Measurements from ENCODE around the gene AMPD2. TPM values are rescaled to one million over a fixed set of nuclear protein-coding genes. Genes with fewer than 3 reads are reported as not detected.

Gene AMPD2
- total RNA-seq, 4 donors from 2014 or later: 48.3 to 158 (median 110) TPM

DNA sequence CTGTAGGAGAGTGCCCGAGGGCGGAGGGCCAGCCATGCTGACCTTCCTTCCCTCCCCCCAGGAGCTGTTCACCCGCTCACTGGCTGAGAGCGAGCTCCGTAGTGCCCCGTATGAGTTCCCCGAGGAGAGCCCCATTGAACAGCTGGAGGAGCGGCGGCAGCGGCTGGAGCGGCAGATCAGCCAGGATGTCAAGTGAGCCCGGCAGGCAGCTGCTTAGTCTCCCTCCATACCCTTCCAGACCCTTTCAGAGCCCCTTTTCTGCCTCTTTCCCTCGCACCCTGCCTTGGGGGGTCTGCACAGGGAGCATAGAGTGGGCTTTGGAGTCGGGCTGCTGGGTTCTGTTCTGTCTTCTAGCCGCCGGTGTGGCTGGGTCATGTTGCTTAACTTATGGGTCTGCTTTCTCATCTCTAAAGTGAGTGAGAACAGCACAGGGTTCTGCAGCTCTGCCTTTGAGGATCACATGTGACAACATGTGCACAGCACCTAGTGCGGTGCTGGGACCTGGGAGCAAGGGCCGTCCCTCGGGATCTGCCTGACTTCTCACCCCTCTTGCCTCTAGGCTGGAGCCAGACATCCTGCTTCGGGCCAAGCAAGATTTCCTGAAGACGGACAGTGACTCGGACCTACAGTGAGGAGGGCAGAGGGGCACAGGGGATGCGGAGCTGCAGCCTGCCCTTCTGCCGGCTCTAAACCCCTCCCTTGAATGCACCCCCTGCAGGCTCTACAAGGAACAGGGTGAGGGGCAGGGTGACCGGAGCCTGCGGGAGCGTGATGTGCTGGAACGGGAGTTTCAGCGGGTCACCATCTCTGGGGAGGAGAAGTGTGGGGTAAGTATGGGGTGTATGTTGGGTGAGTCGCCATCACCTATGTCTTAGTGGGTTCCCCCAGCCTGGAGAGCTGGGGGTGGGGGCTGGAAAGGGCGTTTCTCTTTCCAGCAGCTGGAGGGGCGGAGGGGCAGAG, 6.2 kb downstream of the AMPD2 start:
- Histone ChIP-seq H3K27ac (no peak overlapping the region), H3K4me1 (peaks cover 0 to 42% (median 15%) of the 10 kb centered on the region in 4 donors), H3K27me3 (no peaks in the 10 kb centered on the region), H3K4me3 (no peak overlapping the region), H3K9me3 (no peaks in the 10 kb centered on the region), H3K36me3 (peaks cover 0 to 45% (median 0%) of the 10 kb centered on the region in 3 donors)
- DNase-seq: no peak
- TF ChIP-seq POLR2A (IDR thresholded peaks at IDR 0.05): no peak
- TF ChIP-seq, protein P1, sequence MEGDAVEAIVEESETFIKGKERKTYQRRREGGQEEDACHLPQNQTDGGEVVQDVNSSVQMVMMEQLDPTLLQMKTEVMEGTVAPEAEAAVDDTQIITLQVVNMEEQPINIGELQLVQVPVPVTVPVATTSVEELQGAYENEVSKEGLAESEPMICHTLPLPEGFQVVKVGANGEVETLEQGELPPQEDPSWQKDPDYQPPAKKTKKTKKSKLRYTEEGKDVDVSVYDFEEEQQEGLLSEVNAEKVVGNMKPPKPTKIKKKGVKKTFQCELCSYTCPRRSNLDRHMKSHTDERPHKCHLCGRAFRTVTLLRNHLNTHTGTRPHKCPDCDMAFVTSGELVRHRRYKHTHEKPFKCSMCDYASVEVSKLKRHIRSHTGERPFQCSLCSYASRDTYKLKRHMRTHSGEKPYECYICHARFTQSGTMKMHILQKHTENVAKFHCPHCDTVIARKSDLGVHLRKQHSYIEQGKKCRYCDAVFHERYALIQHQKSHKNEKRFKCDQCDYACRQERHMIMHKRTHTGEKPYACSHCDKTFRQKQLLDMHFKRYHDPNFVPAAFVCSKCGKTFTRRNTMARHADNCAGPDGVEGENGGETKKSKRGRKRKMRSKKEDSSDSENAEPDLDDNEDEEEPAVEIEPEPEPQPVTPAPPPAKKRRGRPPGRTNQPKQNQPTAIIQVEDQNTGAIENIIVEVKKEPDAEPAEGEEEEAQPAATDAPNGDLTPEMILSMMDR (IDR thresholded peaks at IDR 0.05): no peak

DNA sequence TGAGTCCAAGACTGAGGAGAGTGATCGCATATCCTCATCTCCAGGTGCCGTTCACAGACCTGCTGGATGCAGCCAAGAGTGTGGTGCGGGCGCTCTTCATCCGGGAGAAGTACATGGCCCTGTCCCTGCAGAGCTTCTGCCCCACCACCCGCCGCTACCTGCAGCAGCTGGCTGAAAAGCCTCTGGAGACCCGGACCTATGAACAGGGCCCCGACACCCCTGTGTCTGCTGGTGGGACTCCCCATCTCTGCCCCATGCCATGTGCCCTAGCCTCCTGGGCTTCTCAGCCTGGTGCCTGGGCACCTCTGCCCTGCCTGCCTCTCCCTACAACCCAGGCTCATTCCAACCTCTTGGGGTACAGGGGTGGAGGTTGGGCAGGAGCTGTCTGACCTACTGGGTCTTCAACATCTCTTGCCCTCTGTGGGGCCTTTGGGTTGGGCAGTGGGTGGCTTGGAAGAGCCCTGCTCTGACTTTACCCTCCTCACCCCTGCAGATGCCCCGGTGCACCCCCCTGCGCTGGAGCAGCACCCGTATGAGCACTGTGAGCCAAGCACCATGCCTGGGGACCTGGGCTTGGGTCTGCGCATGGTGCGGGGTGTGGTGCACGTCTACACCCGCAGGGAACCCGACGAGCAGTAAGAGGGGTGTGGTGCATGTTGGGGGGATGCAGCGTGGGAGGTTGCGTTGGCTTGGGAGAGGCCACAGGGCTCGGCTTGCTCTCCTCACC, 7.2 kb downstream of the AMPD2 start:
- H3K27ac ChIP-seq: no peak overlapping the region
- no peaks in the 10 kb centered on the region for H3K9me3 ChIP-seq
- no peak for TF ChIP-seq POLR2A (IDR thresholded peaks at IDR 0.05)
- TF ChIP-seq, protein P1 (IDR thresholded peaks at IDR 0.05): no peak
- no peak overlapping the region for H3K4me3 ChIP-seq
- H3K36me3 ChIP-seq: peaks cover 0 to 55% (median 0%) of the 10 kb centered on the region in 3 donors
- no peak for DNase-seq
- H3K27me3 ChIP-seq: no peaks in the 10 kb centered on the region
- peaks cover 0 to 33% (median 15%) of the 10 kb centered on the region in 4 donors for H3K4me1 ChIP-seq

DNA sequence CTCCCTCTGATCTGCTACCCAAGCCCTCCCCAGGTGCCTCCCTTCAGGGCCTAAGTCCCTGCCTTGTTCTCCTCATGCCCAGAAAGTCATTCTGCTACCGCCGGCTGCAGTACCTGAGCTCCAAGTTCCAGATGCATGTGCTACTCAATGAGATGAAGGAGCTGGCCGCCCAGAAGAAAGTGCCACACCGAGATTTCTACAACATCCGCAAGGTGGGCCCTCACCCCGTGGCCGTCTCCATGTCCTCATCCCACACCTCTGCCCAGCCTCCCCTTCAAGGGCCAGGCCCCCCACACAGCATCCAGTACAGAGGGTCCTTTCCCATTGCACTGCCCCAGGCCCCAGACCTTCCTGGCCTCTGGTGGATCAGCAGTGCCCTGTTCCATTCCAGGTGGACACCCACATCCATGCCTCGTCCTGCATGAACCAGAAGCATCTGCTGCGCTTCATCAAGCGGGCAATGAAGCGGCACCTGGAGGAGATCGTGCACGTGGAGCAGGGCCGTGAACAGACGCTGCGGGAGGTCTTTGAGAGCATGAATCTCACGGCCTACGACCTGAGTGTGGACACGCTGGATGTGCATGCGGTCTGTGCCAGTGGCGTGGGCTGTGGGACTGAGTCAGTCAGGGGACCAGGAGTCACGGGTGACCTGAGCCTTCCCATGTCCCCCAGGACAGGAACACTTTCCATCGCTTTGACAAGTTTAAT, 8.2 kb downstream of the AMPD2 start:
- peaks cover 0 to 56% (median 0%) of the 10 kb centered on the region in 3 donors for H3K36me3 ChIP-seq
- no peaks in the 10 kb centered on the region for H3K27me3 ChIP-seq
- H3K4me3 ChIP-seq: no peak overlapping the region
- no peaks in the 10 kb centered on the region for H3K9me3 ChIP-seq
- peaks cover 3 to 33% (median 14%) of the 10 kb centered on the region in 4 donors for H3K4me1 ChIP-seq
- TF ChIP-seq POLR2A (IDR thresholded peaks at IDR 0.05): no peak
- TF ChIP-seq, protein P1 (IDR thresholded peaks at IDR 0.05): no peak
- no peak for DNase-seq
- H3K27ac ChIP-seq: no peak overlapping the region

DNA sequence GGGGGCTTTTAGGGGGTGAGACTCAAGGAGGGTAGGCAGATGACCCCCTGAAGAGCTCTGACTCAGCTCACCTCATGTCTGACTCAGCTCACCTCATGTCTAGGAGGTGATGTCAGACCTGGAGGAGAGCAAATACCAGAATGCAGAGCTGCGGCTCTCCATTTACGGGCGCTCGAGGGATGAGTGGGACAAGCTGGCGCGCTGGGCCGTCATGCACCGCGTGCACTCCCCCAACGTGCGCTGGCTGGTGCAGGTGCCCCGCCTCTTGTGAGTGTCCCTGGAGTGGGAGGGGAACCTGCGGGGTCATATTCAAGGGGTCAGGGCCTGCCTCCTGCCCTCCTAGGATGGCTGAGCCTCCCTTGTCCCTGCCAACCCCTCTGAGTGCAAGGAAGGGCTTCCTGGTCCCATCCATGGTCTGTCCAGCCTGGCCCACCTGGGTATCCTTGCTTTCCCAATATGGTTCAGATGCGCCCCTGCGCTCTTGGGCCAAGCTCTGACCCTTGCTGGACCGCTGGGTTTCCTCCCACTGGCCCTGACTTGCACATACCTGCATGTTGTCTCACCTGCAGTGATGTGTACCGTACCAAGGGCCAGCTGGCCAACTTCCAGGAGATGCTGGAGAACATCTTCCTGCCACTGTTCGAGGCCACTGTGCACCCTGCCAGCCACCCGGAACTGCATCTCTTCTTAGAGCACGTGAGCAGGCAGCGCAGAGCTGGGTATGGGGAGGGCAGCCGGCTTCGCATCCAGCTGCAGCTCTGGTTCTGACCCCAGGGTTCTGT, 9.1 kb downstream of the AMPD2 start:
- TF ChIP-seq, protein P1 (IDR thresholded peaks at IDR 0.05): no peak
- no peak for TF ChIP-seq POLR2A (IDR thresholded peaks at IDR 0.05)
- H3K36me3 ChIP-seq: peaks cover 0 to 56% (median 0%) of the 10 kb centered on the region in 3 donors

More for the DNA sequence above, 9.1 kb downstream of the AMPD2 start:
- Histone ChIP-seq H3K27me3 (no peaks in the 10 kb centered on the region), H3K9me3 (no peaks in the 10 kb centered on the region), H3K4me1 (peaks cover 3 to 35% (median 8%) of the 10 kb centered on the region in 4 donors), H3K27ac (no peak overlapping the region), H3K4me3 (no peak overlapping the region)
- DNase-seq: no peak
